IPS-18a (cell line): ENCODE data around the gene PDXK.

ENCODE experiments used
- H3K27ac ChIP-seq: one replicate; pipeline ENCODE4 v1.5.1; 2013; ENCODE audit warnings: low read length
- H3K27me3 ChIP-seq: one replicate; pipeline ENCODE4 v1.6.1; 2013; ENCODE audit warnings: mild to moderate bottlenecking, low read length; ENCODE audit not compliant: control insufficient read depth, insufficient read depth
- H3K36me3 ChIP-seq: one replicate; pipeline ENCODE4 v1.6.1; 2013; ENCODE audit warnings: low read depth, low read length; ENCODE audit not compliant: control insufficient read depth
- H3K4me1 ChIP-seq: one replicate; pipeline ENCODE4 v1.6.1; 2013; ENCODE audit warnings: low read depth, low read length; ENCODE audit not compliant: control insufficient read depth
- H3K4me3 ChIP-seq: one replicate; pipeline ENCODE4 v1.5.1; 2013; ENCODE audit warnings: low read length
- H3K9ac ChIP-seq: one replicate; pipeline ENCODE4 v1.6.1; 2013; ENCODE audit warnings: mild to moderate bottlenecking, low read length, moderate library complexity
- H3K9me3 ChIP-seq: one replicate; pipeline ENCODE4 v1.6.1; 2013; ENCODE audit warnings: low read depth, low read length; ENCODE audit not compliant: control insufficient read depth

Gene PDXK

DNA sequence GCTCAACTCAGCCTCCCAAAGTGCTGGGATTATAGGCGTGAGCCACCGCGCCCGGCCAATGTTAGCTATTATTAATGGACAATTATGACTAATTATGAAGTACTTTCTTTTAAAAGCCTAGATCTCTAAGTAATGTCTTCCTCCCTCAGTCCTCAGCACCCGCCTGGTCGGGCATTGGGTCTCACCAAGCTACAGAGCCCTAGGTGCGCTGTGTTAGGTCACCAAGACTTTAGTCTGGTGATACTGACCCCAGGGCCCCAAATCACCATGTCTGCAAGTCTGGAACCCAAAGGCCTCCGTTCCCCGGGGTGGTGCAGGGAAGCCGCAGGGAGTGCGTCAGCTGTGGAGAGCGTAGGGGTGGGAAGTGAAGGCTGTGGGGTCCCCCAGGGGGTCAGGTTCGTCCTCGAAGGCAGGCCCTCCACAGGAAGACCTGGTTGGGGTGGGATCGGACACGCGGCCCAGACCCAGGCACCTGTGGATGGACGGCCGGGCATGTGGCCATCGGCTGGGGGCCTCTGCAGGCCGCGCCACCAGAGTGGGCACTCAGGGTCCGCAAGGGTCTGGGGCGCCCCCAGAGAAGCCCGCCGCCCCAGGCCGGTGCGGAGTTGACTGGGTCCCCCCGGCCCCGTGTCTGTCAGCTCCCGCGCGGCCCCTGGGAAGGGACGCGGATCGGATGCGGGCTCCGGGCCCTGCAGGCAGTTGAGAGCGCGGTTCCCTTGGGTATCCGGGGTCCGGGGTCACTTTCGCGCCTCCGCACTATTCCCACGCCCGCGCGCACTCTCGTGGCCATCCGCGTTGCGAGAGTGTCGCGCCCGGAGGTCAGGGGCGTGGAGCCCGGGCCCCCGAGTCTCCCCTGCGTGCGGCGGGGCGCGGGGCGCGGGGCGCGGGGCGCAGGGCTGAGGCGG is 710 bp upstream of the PDXK start:
- Histone ChIP-seq H3K27me3 (peaks cover 20% of the 10 kb centered on the region), H3K4me3 (peak overlapping the region; percentile 71), H3K27ac (no peak overlapping the region), H3K4me1 (peaks cover 6% of the 10 kb centered on the region), H3K9me3 (no peaks in the 10 kb centered on the region), H3K36me3 (no peaks in the 10 kb centered on the region), H3K9ac (peak overlapping the region; percentile 59)

DNA sequence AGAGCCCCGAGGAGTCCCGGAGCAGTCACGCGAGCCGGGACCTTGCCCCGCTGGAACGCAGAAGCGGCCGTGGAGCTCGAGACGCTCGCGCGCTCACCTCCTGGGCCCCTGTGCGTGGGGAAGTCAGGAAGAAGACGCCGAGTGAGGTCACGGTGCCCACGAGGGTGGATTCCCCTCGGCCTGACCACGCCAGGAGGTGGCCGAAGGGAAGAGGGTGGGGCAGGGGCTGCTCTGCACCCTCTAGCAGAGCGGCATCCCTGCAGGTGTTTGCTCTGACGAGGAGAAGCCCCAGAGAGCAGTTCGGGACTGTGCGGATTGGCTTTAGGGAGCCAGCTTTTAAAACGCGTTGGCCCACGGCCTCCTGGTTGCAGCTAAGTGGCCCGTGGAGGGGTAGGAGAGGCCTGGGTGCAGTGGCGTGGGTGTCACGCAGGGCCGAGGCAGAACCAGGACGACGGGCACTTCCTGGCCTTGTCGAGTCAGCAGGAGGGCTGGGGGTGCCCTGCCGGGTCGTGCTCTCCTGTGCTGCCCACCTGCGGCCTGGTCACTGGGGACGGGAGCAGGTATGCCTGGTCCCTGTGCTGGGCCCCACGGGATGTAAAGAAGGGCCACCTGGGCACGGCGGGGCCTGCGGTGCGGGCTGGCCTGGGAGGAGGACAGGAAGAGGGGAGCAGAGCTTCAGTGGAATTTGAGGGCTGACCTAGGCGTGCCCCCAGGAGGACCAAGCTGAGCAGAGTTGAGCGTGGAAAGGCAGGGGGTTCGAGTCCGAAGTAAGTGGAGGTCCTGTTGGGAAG is 1.0 kb downstream of the PDXK start:
- Histone ChIP-seq H3K9me3 (no peaks in the 10 kb centered on the region), H3K4me3 (peak overlapping the region; percentile 71), H3K27me3 (peaks cover 20% of the 10 kb centered on the region), H3K4me1 (peaks cover 6% of the 10 kb centered on the region), H3K9ac (peak overlapping the region; percentile 57), H3K27ac (no peak overlapping the region), H3K36me3 (peaks cover 3% of the 10 kb centered on the region)

DNA sequence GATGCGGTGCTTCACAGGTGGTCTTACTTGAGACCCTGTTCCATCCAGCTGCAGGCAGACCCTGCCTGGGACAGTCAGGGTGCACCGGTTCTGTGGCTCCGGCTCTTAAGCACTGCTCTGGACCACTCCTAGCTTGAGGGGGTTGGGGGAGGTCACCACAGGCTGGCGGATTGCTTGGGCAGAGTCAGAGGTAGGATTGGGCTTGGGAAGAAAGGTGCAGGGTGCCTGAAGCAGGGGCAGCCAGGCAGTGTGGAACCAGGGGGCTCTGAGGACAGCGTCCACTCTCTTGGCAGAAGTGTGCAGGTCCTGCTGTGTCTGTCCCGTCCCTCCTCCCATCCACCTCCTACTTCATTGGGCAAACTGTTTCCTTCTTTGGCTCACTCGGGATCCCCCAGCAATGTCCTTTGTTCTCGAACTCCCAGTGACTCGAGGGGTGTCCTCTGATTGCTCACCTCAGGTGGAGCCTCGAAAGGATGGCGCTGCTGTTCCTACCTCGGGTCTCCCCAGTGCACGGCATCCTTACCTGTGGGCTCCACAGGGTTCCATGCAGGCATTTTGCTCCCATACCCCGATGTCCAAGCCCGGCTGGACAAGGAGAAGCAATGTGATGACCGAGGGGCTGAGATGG is 1.7 kb downstream of the PDXK start:
- Histone ChIP-seq H3K9ac (no peak overlapping the region), H3K27me3 (peaks cover 20% of the 10 kb centered on the region), H3K9me3 (no peaks in the 10 kb centered on the region), H3K36me3 (peaks cover 3% of the 10 kb centered on the region), H3K27ac (no peak overlapping the region), H3K4me1 (peaks cover 6% of the 10 kb centered on the region), H3K4me3 (peak overlapping the region; percentile 71)

DNA sequence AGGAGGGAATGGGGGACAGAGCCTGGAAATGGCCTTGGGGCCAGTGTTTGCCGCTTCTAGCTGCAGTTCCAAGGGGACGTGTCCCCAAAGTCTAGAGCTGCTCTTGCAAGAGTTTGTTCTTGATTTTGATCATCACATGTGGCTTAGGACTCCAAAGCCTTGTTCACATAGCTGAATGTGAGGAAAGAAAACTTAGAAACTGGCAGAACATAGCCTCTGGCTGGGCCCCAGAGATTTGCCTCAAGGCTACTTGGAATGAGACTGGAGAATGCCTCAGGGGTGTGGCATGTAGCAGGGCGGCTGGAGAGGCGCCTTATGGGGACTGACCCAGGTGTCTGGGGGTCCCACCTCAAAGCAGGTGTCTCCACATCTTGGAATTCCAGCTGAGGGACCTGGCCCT is 2.3 kb downstream of the PDXK start:
- H3K9ac ChIP-seq = no peak overlapping the region
- H3K4me1 ChIP-seq = peaks cover 6% of the 10 kb centered on the region
- no peak overlapping the region for H3K4me3 ChIP-seq
- peaks cover 3% of the 10 kb centered on the region for H3K36me3 ChIP-seq
- H3K27ac ChIP-seq = no peak overlapping the region
- H3K9me3 ChIP-seq = no peaks in the 10 kb centered on the region
- H3K27me3 ChIP-seq = peaks cover 20% of the 10 kb centered on the region

DNA sequence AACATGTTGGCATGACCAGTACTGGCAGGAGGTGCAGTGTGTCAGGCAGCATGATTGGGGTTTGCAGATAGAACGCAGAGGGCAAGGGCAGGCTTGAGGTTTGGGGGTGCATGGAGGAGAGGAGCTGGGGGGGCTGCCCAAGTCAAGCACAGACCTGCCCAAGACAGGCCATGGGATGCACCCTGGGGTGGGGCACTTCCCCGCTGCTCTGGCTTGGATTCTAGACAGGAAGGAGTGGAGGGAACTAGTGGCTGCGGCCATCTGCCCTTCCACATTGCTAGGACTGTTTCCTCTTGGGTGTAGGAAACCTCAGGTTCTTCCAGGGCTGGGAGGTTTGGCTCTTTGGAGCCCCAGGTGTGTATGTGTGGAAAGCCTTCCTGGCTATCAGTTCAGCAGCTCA is 3.0 kb downstream of the PDXK start:
- Histone ChIP-seq H3K27me3 (peaks cover 20% of the 10 kb centered on the region), H3K4me3 (no peak overlapping the region), H3K4me1 (peaks cover 6% of the 10 kb centered on the region), H3K9me3 (no peaks in the 10 kb centered on the region), H3K36me3 (peaks cover 3% of the 10 kb centered on the region), H3K9ac (no peak overlapping the region), H3K27ac (no peak overlapping the region)

DNA sequence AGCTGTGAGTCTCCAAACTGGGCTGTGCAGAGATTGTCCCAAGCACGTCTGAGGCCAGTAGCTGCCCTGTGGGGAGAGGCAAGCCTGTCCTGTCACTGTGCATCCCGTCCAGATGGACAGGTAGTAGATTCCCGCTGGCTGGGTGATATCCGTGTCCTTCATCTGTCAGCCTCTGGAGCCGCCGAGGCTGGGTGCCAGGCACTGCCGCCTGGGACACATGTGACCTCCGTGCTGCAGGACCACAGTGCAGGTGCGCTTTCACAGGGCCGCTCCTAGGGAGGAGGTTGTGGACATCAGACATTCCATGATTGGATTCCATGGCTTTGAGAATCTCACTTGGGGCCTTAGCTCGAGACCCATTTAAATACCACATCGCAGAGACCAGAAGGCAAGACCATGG is 4.7 kb downstream of the PDXK start:
- peaks cover 3% of the 10 kb centered on the region for H3K36me3 ChIP-seq
- peaks cover 15% of the 10 kb centered on the region for H3K4me1 ChIP-seq
- H3K9me3 ChIP-seq = no peaks in the 10 kb centered on the region
- peaks cover 11% of the 10 kb centered on the region for H3K27me3 ChIP-seq
- no peak overlapping the region for H3K27ac ChIP-seq
- no peak overlapping the region for H3K9ac ChIP-seq
- H3K4me3 ChIP-seq = no peak overlapping the region

DNA sequence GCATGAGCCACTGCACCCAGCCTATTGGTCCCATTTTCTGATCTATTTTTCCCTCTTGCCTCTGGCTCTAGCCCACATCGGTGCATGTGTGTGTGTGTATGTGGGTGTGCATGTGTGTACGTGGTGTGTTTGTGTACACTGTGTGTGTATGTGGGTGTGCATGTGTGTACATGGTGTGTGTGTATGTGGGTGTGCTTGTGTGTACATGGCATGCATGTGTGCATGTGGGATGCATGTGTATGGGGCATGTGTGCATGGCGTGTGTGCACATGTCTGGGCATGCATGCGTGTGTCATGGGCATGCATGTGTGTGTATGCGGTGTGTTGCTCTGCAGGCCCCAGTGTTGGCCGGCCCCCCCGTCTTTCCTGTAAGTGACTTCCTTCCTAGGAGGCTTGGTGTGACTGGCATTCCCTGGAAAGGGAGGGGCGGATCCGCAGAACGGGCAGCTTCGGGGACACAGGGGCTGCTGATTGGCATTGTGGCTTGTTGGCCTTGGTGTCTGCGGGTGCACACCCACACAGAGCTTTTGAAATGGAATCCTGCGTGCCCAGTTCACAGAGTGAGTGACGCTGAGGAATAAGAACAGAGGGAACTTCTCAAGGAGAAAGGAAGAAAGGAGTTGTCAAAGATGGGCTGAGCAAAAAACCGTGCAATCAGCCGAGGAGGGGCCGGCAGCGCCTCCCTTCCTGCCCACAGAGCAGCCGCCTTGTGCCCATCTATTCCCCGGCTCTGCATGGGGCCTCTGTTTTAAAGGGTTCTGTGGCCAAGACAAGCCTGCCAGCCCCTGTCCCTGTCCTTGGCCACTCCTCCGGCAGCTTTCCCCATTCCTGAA is 8.0 kb downstream of the PDXK start:
- H3K36me3 ChIP-seq = peaks cover 3% of the 10 kb centered on the region
- H3K9ac ChIP-seq = no peak overlapping the region
- H3K4me3 ChIP-seq = no peak overlapping the region
- no peak overlapping the region for H3K27ac ChIP-seq
- no peaks in the 10 kb centered on the region for H3K9me3 ChIP-seq
- H3K27me3 ChIP-seq = no peaks in the 10 kb centered on the region
- peaks cover 9% of the 10 kb centered on the region for H3K4me1 ChIP-seq

DNA sequence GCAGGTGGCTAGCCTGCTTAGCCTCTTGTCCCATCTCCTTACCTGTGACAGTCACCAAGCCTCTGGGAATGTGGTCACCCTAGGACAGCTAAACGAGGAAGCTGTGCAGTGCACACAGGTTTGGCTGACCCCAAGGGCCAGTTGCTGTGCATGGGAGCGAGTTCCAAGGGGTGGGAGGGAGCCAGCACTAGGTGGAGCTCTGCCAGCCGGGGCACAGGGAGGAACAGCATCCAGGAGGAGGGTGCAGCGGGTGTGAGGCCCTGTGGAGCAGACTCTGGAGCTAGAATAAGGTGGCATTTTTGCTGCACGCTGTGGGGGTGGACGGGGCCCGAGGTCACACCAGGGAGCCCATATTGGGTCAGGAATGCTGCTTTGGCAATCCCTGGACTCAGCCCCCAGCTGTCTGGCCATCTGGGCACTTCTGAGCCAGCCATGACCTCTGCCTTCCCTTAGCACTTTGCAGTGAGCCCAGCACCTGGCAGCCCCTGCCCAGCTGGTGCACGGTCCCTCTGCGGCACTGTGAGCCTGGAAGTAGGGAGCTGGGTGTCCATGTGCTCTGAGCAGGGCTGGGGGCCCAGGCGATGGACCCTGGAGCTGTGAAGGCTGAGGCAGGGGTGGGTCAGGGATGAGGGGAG is 8.7 kb downstream of the PDXK start:
- H3K9me3 ChIP-seq = no peaks in the 10 kb centered on the region
- H3K9ac ChIP-seq = no peak overlapping the region
- peaks cover 9% of the 10 kb centered on the region for H3K4me1 ChIP-seq
- no peak overlapping the region for H3K27ac ChIP-seq
- H3K27me3 ChIP-seq = no peaks in the 10 kb centered on the region
- H3K4me3 ChIP-seq = peak overlapping the region; percentile 84
- H3K36me3 ChIP-seq = peaks cover 3% of the 10 kb centered on the region

DNA sequence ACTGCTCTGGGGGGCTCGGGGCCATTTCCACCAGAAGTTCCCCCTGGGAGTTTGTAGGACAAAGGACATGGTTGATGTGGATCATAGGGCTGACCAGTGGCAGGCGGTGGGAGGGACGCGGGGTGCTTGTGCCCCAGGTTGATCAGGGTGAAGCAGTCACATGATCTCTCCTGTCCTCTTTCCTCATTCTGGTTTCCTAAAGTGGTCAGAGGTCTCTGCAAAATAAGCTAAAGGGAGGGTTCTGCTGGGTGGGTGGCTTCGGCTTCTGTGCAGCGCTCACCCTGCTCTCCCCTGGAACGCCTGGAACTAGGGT is 9.2 kb downstream of the PDXK start:
- no peaks in the 10 kb centered on the region for H3K9me3 ChIP-seq
- H3K4me3 ChIP-seq = peak overlapping the region; percentile 84
- peaks cover 9% of the 10 kb centered on the region for H3K4me1 ChIP-seq
- H3K27me3 ChIP-seq = no peaks in the 10 kb centered on the region
- H3K36me3 ChIP-seq = peaks cover 3% of the 10 kb centered on the region
- peak overlapping the region; percentile 73 for H3K9ac ChIP-seq
- H3K27ac ChIP-seq = peak overlapping the region; percentile 27

DNA sequence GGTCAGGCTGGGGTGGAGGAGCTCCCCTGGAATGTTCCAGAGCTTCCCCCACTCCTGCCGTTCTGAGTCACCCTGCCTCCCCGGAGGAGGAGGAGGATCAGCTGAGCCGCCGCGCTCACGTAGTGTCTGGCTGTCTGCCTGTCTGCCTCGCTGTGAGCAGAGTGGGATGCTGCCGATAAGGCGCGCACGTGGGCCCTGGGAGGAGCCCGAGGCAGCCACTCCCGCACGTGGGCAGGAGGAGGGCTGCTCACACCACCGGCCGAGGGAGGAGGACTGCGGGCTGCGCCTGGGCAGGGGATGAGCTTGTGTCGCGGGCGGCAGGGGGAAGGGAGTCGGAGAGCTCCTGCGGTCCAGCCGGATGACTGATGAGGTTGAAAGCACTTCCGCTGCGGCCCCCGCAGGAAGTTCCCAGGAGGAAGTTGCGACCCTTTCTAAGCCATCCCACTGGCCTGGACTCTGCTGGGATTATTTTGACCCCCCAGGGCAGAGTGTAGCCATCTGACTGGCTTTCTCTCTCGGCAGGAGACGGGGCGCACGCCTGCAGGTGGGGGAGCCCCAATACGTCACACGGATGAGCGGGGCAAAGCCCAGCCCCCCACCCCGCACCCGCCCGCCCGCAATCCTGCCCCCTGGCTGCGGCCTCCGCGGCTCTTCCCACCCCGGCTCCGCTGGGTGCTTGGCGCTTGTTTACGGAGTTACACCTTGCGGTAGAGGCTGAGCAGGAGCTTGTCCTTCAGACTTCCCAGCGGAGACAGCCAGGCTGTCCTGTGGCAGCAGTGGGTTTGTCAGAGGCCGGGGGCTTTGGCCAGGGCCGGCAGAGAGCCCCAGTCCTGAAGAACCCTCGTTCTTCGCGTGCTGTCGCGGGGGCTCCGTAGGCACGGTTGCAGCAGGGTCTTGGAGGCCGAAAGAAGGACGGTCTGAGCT is 9.8 kb downstream of the PDXK start:
- H3K9me3 ChIP-seq = no peaks in the 10 kb centered on the region
- peak overlapping the region; percentile 53 for H3K27ac ChIP-seq
- H3K4me3 ChIP-seq = peak overlapping the region; percentile 84
- H3K4me1 ChIP-seq = peaks cover 9% of the 10 kb centered on the region
- no peaks in the 10 kb centered on the region for H3K36me3 ChIP-seq
- peak overlapping the region; percentile 73 for H3K9ac ChIP-seq
- H3K27me3 ChIP-seq = no peaks in the 10 kb centered on the region
